ENCODE results near the gene PAFAH1B1.
"Not testable (repeated sequence)": the region's sequence is repeated elsewhere in the genome, so short reads cannot be mapped to it uniquely, and the experiment has no call there.

PAFAH1B1 gene

DNA sequence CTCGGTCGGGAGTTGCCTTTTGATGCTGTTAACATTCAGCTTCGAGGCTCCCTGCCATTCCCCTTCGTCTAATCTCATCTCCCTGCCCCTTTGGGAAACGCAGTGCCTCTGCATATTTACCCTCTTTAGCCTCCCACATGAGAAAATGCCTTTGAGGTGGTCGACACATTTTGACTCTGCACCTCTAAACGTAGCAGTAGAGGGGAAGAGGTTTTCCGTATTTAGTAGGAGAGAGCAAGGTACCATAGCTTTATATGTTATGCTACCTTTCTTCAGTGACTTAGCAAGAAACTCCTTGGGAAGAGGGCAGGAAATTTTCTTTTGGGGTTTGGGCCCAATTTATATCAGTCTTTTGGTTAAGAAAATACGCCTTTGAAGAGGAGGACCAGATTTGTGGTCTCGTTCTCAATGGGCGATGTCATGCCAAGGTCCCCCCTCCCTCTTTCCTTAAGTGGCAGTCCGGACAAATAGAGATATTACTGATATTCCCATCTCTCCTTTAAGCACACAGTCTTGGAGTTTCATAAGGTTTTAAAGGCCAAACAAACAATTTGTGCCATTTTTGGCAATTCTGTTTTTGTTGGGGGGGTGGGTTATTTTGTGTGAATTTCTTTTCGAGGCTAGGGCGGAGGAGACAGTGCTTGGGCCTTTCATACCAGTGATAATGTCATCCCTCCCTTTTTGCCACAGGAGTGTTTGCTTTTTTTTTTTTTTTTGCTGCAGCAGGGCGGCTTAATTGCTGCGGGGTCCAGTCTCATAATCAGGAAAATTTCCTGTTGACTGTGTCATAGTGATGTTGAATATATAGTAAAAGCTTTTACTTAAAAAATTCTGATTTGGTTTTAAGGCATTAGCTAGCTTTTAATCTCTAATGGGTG lies 1.5 kb downstream of the PAFAH1B1 start:
- DNase-seq = no peak

DNA sequence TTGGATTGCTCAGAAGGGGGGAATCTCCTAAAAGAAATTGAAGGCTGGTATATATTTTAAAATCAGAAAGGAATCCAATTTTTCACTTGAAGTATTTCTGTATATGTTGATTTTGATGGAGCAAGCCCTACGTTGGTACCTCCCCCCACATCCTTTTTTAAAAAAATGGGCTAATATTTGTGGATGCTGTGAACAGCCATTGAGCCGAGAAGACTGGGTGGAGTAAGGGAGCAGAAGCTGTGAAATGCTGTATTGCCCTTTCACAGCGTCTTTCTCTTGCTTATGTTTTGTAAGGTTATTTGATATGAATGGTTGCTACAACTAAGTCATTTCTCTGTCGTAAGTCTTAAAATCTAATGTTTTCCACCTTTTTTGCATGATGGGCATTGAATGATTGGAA lies 2.3 kb downstream of the PAFAH1B1 start:
- DNase-seq = no peak

DNA sequence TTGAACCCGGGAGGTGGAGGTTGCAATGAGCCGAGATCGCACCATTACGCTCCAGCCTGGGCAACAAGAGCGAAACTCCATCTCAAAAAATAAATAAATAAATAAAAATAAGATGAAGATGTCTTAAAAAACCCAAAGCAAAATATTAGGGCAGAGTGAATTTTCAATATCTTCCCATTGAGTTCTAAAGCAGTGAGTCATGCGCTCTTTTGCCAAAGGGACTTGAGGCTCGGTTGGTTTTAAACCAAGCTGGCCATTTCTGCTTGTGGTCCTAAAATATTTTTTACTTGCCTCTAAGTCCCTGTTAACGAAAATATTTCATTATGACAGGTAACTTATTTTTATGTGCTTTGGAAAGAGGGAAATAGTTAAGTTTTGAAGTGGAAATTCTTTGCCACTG lies 4.7 kb downstream of the PAFAH1B1 start:
- no peak for DNase-seq

DNA sequence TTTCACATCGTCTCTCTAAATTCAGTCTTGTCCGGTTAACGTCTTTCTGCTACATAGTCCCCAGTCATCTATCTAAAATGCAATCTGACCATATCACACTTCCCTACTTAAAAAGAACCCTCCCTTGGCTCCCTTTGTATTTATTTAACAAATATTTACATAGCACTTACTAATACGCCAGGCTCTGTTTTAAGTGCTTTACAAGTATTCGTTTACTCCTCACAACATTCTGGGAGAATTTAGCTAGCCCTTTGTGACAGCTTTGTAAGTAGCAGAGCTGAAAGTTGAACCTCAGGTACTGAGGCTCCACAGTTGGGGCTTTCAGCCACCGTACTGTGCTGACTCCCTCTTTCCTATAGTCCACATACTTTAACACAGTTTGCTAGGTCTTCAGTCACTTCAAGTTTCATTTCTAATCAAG lies 9.2 kb downstream of the PAFAH1B1 start:
- DNase-seq = no peak

DNA sequence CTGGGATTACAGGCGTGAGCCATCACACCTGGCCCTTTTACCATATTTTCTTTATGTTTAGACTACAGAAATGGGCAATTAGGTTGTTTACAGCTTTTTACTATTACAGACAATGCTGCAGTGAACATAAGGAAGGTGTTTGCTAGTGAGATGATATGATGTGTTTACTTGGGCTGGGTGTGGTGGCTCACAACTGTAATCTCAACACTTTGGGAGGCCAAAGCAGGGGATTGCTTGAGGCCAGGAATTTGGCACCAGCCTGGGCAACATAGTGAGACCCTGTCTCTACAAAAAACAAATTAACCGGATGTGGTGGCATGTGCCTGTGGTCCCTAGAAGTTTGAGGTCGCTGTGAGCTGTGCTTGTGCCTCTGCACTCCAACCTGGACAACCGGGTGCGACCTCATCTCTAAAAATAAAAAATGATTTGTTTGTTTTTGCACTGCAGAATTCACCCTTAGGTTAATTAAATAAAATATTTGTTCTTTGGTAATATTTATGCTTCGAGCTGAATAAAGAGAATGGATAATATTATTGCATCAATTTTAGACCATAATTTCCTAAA lies 15.0 kb downstream of the PAFAH1B1 start:
- DNase-seq = no peak

DNA sequence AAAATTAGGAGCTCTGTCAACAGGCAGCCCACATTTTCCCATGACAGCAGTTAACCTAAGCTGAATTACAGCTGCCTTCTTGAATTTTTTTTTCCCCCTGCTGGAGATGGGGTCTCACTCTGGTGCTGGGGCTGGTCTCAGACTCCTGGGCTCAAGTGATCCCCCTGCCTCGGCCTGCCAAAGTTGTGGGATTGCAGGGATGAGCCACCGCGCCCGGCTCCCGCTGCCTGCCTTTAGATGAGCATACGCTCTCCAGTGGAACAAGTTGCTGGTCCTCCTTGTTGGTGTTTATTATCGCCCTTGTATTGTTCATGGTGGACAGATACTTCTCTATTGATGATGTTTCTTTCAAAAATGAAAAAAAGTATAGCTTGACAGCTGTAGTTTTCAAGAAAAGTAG lies 15.6 kb downstream of the PAFAH1B1 start:
- no peak for DNase-seq

DNA sequence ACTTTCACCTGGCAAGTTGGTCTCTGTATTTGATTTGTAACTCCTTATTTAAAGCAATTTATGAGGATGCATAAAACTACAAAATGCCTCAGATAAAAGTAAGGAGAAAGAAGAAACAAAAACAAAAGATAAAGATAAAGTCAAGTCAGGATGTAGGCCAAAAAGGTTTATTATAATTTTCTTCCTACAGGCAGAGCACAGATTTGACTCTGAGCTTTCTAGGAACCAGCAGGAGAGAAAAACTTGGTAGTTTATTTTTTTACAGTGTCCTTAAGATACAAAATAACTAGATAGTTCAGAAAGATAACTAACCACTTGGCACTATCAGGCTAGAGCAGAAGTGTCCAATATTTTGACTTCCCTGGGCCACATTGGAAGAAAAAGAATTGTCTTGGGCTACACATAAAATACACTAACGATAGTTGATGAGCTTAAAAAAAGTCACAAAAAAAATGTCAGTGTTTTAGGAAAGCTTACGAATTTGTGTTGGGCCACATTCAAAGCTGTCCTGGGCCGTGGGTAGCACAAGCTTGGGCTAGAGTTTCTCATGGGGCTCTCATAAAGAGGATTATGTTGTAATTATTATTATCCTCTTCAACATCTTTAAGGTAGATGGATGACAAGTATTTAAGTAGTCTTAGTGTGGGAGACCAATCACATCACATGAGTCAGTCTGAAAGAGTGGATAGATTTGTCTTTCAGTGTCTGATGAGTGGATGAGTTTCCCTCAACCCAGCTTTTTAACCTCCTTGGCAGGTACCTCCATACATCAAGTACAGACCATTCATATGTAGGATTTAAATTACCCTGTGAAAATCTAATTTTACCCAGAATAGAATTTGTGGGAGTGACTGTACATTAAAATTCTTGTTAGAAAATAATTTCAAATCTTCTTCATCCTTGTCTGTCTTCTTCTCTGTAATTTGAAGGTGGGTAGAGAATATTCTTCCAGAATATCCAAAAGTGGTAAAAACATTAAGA lies 17.0 kb downstream of the PAFAH1B1 start:
- no peak for DNase-seq

DNA sequence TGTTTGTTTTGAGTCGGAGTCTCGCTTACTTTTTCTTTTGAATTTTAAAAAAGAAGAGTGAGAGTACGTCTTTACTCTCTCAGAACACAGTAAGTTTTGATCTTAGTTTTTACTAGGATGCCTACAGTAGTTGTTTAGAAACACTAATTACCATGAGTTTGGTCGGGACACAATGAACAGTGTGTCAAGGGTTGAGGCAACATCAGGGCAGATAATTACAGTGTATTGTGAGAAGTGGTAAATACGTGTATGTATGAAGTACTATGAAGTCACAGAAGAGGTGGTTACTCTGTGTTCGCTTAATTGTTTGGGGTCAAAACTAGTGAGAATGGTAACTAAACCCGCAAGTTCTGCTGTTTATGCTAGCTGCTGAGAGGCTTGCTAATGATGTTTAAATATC lies 18.2 kb downstream of the PAFAH1B1 start:
- DNase-seq = no peak

DNA sequence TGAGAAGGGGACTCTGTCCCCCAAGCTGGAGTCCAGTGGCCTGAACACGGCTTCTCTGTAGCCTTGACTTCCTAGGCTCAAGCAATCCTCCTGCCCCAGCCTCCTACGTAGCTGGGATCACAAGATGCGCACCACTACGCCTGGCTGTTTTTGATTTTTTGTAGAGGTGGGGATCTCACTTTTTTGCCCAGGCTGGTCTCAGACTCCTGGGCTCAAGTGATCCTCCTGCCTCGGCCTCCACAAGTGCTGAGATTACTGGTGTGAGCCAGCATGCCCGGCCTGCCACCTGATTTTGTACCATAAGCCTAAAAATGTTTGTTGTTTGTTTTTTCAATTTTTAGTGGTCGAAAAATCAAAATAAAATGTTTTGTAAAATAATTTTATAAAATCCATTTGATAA lies 19.2 kb downstream of the PAFAH1B1 start:
- no peak for DNase-seq

DNA sequence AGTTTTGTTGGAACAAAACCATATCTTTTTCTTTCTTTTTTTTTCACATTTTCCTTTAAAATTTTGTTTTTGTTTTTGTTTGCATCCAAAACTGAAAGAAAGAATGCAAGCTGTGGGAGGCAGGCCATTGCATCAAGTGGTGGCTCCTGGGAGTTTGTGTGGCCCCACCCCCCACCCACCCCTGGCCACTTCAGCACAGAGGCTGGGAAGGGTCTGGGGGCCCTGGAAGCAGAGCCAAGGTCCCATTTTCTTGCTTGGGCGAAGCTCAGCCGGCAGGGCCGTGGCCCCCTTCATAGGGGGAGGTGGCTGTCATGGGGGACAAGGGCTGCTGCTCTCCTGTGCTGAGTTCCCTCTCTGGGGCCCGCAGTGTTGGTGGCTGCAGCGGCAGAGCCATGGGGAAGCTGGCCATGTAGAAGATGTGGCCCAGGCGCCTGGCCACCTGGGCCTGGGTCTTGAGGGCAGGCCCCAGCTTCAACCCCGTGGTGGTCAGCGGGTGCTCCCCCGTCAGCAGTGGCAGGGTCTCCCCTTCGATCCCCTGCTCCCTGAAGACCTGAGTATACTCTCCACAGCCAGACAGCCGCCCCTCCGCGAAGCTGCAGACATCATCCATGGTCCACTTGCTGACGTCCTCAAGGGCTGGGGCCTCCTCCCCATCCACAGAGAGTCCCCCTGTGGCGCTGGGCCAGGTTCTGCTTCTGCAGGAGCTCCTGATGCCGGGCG lies 19.8 kb downstream of the PAFAH1B1 start:
- DNase-seq = no peak

DNA sequence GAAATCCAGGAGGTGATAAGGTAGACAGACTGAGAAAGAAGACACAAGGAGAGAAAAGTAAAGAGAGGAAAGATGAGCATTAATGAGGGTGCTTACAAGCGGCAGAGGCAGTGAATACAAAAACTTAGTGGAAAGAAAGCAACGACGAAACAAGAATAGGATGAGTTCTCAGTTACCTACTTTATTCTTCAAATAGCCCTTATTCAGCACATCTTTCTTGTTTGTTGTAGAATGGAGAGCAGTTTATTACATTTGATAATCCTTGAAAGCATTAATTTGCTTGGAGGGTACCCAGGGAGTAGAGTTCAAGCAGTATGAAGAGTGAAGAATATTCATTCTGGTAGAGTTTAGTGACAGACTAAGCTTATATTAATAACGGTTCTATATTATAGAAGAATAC lies 22.4 kb downstream of the PAFAH1B1 start:
- DNase-seq = no peak

DNA sequence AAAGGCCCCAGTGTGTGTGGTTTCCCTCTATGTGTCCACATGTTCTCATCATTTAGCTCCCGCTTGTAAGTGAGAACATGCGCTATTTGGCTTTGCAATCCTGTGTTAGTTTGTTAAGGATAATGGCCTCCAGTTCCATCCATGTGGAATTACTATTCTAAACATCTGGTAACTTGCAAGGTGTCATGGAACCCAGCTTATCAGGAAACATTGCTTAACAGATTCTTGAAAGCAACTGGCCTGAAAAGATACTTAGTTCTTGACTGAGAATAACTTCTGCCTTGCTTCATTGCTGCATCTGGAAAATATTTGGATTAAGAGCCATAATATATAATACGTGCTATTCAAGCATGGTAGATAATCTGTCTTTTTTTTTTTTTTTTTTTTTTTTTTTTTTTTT lies 27.8 kb downstream of the PAFAH1B1 start:
- no peak for DNase-seq

DNA sequence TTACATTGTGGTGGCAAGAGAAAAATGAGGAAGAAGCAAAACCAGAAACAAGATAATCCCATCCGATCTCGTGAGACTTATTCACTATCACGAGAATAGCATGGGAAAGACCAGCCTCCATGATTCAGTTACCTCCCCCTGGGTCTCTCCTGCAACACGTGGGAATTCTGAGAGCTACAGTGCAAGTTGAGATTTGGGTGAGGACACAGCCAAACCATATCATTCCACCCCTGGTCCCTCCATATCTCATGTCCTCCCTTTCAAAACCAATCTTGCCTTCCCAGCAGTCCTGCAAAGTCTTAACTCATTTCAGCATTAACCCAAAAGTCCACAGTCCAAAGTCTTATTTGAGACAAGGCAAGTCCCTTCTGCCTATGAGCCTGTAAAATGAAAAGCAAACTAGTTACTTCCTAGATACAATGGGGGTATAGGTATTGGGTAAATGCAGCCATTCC lies 28.5 kb downstream of the PAFAH1B1 start:
- DNase-seq = not testable (repeated sequence)

DNA sequence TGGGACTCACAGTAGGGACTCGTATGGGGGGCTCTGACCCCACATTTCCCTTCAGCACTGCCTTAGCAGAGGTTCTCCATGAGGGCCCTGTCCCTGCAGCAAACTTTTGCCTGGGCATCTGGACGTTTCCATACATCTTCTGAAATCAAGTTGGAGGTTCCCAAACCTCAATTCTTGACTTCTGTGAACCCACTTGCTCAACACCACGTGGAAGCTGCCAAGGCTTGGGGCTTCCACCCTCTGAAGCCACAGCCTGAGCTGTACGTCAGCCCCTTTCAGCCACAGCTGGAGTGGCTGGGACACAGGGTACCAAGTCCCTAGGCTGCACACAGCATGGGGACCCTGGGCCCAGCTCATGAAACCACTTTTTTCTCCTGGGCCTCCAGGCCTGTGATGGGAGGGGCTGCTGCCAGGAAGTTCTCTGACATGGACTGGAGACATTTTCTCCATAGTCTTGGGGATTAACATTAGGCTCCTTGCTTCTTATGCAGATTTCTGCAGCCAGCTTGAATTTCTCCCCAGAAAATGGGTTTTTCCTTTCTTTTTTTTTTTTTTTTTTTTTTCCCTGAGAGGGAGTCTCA lies 29.4 kb downstream of the PAFAH1B1 start:
- DNase-seq = not testable (repeated sequence)

DNA sequence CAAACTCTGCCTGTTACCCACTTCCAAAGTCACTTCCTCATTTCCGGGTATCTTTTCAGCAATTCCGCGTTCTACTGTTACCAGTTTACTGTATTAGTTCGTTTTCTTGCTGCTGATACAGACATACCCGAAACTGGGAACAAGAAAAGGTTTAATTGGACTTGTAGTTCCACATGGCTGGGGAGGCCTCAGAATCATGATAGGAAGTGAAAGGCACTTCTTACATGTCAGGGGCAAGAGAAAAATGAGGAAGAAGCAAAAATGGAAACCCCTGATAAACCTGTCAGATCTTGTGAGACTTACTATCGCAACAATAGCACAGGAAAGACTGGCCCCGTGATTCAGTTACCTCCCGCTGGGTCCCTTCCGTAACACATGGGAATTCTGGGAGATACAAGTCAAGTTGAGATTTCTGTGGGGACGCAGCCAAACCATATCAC lies 30.9 kb downstream of the PAFAH1B1 start:
- no peak for DNase-seq

DNA sequence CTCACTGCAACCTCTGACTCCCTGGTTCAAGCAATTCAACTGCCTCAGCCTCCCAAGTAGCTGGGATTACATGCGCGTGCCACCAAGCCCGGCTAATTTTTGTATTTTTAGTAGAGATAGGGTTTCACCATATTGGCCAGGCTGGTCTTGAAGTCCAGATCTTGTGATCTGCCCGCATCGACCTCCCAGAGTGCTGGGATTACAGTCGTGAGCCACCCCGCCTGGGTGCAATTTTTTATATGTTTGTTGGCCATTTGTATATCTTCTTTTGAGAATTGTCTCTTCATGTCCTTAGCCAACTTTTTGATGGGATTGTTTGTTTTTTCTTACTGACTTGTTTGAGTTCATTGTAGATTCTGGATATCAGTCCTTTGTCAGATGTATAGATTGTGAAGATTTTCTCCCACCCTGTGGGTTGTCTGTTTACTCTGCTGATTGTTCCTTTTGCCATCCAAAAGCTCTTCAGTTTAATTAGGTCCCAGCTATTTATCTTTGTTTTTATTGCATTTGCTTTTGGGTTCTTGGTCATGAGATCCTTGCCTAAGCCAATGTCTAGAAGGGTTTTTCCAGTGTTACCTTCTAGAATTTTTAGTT lies 33.3 kb downstream of the PAFAH1B1 start:
- not testable (repeated sequence) for DNase-seq

DNA sequence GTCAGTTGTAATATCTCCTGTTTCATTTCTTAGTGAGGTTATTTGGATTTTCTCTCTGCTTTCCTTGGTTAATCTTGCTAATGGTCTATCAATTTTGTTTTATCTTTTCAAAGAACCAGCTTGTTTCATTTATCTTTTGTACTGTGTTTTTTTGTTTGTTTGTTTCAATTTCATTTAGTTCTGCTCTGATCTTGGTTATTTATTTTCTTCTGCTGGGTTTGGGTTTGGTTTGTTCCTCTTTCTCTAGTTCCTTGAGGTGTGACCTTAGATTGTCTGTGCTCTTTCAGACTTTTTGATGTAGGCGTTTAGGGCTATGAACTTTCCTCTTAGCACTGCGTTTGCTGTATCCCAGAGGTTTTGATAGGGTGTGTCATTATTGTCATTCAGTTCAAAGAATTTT lies 35.5 kb downstream of the PAFAH1B1 start:
- DNase-seq = not testable (repeated sequence)

DNA sequence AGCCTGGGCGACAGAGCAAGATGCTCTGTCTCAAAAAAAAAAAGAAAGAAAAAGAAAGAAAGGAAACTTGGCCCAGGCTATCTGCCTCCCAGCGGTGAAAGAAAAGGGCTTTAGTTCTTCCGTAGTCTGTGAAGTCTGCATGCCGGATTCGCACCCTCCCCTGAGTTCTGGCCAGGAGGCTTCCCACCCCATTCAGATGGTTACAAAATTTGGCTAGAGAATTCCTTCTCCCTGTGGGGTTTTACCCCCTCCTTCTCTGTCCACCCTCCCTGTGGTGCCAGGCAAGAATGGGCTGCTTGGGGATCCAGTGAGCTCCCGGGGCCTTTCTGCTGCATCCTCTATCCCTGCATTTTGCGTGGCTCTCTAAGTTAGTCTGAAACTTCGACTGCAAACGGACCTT lies 37.8 kb downstream of the PAFAH1B1 start:
- DNase-seq = no peak

DNA sequence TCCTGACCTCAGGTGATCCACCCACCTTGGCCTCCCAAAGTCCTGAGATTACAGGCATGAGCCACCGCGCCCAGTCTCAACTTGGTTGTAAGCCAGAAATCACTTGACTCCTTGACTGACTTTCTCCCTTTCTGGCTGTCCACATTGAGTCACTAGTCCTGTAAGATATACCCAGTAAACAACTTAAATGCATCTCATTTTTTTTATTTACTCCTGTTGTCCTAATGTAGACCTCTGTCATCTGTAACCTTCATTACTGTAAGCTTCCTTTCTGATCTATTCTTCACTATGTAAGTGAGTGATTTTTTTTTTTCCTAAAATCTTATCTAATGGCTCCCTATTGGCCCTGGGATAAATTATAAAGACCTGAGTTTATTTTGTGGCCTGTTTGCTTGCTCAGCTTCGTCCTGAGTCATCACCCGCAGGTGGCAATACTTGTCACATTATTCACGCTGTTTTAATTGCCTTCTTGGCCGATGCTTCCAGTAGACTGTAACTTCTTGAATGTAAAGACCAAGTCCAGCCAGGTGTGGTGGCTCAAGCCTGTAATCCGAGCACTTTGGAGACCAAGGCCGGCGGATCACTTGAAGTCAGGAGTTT lies 41.0 kb downstream of the PAFAH1B1 start:
- no peak for DNase-seq

DNA sequence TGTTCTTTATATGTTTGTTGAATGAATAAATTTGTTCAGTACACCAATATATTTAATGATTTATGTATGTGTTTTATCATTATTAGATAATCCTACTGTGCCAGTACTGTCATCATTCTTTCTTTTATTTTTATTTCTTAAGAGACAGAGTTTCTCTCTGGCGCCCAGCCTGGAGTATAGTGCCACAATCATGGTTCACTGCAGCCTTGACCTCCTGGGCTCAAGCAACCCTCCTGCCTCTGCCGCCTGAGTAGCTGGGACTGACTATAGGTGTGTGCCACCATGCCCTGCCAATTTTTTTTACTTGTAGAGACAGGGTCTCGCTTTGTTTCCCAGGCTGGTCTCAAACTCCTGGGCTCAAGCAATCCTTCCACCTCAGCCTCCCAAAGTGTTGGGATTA lies 41.8 kb downstream of the PAFAH1B1 start:
- DNase-seq = no peak

DNA sequence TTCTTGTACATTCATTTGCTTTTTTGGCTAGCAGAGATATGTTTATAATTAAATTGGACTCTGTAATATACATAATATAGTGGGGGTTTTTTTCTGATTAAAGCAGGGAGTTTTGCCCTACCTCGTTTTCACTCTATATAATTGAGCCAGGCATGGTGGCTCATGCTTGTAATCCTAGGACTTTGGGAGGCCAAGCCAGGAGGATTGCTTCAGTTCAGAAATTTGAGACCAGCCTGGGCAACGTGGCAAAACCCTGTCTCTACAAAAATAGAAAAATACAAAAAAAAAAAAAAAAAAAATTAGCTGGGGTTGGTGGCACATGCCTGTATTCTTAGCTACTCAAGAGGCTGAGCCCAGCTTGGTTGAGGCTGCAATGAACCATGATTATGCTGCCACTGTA lies 42.2 kb downstream of the PAFAH1B1 start:
- DNase-seq = no peak
